Mucosa of descending colon (tissue), 3 donors: Measurements from ENCODE around the gene ABCF2. TPM values are rescaled to one million over a fixed set of nuclear protein-coding genes. Genes with fewer than 3 reads are reported as not detected.

Source experiments
- ATAC-seq: fragments of 200-7000 bp; cut with Tn5 transposase; one replicate; pipeline ENCODE4 v1.9.1; 2020; ENCODE audit warnings: mild to moderate bottlenecking, moderate library complexity
- DNase-seq, 3 donors: peaks; one replicate each; pipeline ENCODE4 v3.0.0-alpha.2; 2020
- H3K36me3 ChIP-seq: fragments of 200-600 bp; one replicate; pipeline ENCODE4 v1.8.0; 2021; ENCODE audit warnings: low read depth, mild to moderate bottlenecking
- H3K4me1 ChIP-seq: fragments of 200-600 bp; one replicate; pipeline ENCODE4 v1.8.0; 2021; ENCODE audit warnings: low read depth, mild to moderate bottlenecking
- H3K4me3 ChIP-seq: fragments of 200-600 bp; one replicate; pipeline ENCODE4 v1.8.0; 2021; ENCODE audit warnings: mild to moderate bottlenecking
- H3K9me3 ChIP-seq: fragments of 200-600 bp; one replicate; pipeline ENCODE4 v1.8.0; 2021; ENCODE audit warnings: mild to moderate bottlenecking
- CTCF ChIP-seq: fragments of 200-600 bp; IDR thresholded peaks from one replicate; pipeline ENCODE4 v1.8.0; 2022; ENCODE audit warnings: antibody characterized with exemption, mild to moderate bottlenecking
- intact Hi-C, 2 donors: fragments of 100-400 bp; cut with DNase I in 1 of 2; cut with micrococcal nuclease in 1 of 2; formaldehyde crosslinking; loops; one replicate each; pipeline versions ENCODE4 v1.11.0 to v1.11.1; 2022; cut with DNase I, micrococcal nuclease
- total RNA-seq, 3 donors: library from RNA; stranded (reverse); fragmentation: NEBNext Ultra II Directional in 2 of 3; extraction: Animal tissue kit (Norgen Biotek cat#: 25700) in 2 of 3; gene quantifications; one replicate each; pipeline versions ENCODE4 v1.2.1 to v1.2.4, GENCODE V29; 2021 to 2023
- donor health status: DM: no; HTN: no; CAD: no; lungs with moderate emphysema.
- donor health status: DM: no; HTN: no; CAD: no.
- donor health status: DM: no; HTN: yes; CAD: no.

Gene ABCF2
- total RNA-seq, 3 donors from 2014 or later = 27.0 to 36.4 (median 28.4) TPM

DNA sequence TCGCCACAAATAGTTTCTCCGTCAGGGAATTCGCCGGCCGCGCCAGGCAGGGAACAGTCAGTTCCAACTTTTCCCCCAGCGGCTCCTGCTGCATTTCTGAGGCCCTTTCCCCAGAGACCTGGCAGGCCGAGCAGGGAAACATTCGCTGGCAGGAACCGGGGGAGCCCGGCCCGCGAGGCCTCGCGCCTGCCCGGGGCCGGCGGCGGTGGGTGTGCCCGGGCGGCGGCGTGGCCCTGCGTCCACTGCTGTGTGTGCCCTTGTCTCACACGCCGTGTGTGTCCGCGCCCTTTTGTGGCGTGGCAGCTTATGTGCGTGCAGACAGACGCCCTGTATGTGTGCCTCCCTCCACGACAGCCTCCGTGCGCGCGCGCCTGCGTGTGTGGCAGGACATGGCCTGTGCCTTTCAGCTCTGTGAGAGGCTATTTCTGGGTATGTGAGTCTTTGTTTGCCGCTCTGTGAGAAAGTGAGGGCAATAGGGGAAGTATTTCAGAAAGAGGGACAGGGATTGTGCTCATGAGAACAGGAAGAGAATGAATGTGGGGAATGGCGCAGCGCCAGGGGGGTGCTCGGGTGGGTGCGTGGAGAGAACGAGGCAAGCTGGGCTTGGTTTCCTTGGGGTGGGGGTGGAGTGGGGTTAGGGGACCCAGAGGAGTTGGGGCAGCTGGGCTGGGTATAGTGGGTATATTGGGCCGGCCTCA is 22.2 kb upstream of the ABCF2 start:
- DNase-seq (peak; percentile 56 to 75 (median 71)), ATAC-seq (peak; percentile 56)
- intact Hi-C loops = no loop called here
- TF ChIP-seq CTCF = no peak
- H3K4me1 ChIP-seq = peaks cover 27% of the 10 kb centered on the region
- no peaks in the 10 kb centered on the region for H3K36me3 ChIP-seq
- no peaks in the 10 kb centered on the region for H3K9me3 ChIP-seq
- H3K4me3 ChIP-seq = no peak overlapping the region

DNA sequence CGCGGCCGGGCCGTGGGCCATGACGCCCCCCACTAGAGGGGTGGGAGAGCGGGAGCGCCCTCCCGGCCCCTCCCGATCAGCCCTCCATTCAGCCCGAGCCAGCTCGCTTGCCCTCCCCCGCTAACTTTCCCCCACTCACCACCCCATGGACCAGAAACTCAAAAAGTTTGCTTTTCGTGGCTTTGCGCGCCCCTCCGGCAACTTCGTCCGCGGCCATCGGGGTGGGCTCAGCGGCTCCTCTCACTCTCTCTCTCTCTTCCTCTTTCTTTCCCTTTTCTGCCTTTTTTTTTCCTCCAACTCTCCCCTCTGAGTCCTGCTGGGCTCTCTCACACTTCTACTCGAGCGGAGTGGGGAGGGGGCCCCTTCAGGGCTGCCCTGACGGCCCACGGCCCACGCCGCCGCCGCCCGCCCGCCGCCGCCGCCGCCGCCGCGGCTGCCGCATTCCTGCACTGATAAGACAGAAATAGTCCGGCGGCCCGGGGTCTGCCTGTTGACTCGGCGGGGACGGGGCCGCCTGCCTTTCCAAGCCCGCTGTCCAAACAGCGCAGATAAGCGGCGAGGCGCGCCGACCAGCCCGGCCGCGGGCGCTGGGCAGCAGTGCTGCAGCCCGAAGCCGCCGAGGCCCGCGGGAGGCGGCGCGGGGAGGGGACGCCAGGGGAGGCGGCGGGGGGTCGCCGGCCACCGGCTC is 21.5 kb upstream of the ABCF2 start, which contains the start of gene SMARCD3:
TSS of gene SMARCD3 (minus strand) at position 349 of the 688 bp plus-strand sequence. CDS start at position 217, 132 bp downstream.
- peaks cover 29% of the 10 kb centered on the region for H3K4me1 ChIP-seq
- ATAC-seq (peak; percentile 31), DNase-seq (peak; percentile 59 to 61 (median 60))
- intact Hi-C loops = no loop called here
- no peaks in the 10 kb centered on the region for H3K36me3 ChIP-seq
- no peak for TF ChIP-seq CTCF
- no peaks in the 10 kb centered on the region for H3K9me3 ChIP-seq
- no peak within 1 kb of the TSS for H3K4me3 ChIP-seq

DNA sequence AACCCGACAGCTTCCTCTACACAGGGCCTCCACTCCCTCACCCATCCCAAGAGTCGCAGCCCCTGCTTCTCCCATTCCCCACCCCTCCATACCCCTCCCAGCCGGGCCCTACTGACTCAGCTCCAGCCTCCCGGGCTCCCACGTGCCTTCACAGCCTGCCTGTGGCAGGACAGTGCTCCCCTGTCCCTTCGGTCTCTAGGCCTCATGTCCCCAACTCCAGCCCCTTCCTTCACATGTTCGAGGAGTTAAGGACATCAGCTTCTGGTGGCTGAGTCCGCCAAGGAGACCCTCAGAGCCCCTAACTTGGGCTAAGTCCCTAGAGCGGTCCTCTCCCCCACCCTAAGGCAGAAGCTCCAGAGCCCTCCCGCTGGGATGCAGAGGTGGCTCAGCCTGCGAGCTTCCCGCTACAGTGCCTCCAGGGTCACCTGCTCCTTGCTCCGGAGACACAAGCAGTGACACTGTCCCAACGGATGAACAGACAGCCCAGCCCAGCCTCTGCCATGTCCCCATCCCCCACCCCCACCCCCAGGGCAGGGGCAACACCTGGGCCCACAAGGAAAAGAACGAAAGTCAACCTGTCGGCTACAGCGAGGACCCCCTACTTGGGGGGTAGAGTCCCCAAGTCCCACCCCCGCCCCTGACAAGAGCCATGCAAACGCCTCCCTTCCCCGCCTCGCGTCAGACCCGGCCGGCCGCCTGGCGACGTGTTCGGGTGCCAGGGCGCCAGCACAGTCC is 20.8 kb upstream of the ABCF2 start:
- DNase-seq (no peak), ATAC-seq (no peak)
- intact Hi-C loops = no loop called here
- H3K4me1 ChIP-seq = peaks cover 32% of the 10 kb centered on the region
- TF ChIP-seq CTCF = no peak
- H3K36me3 ChIP-seq = no peaks in the 10 kb centered on the region
- H3K9me3 ChIP-seq = no peaks in the 10 kb centered on the region
- H3K4me3 ChIP-seq = no peak overlapping the region

DNA sequence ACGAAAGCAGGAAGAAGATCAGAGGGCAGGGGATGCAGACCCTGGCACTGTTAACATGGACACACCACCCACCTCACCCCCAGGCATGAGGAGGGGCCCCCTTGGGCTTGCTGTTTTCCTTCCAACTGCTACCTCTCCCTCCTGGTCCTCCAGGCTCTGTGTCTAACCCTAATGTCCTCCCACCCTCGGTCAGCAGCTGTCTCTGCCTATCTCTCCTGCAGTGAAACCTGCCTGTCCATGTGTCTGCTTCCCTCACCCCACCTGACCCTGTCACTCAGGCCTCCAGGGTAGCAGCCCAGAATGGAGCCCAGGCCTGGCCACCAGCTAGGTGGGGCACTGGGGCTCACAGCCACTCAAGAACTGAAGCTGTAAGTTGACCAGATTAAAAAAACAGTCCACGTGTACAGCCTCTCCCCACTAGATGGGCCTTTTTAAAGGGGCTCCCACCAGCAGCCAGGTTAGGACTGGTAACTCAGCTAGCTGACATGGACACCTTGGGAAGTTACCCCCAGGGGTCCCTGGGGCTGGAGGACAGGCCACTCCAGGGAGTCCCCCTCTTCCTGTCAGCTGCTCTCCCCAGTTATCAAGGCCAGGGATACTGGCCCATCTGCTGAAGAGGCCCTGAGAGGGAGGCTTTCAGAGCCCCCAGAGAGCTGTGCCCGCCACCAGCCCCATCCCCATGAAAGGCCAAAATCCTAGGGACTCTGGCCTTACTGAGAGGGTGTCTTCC is 20.0 kb upstream of the ABCF2 start:
- DNase-seq (no peak), ATAC-seq (no peak)
- Histone ChIP-seq H3K9me3 (no peaks in the 10 kb centered on the region), H3K4me3 (no peak overlapping the region), H3K4me1 (peaks cover 32% of the 10 kb centered on the region), H3K36me3 (no peaks in the 10 kb centered on the region)
- intact Hi-C loops = no loop called here
- no peak for TF ChIP-seq CTCF

- intact Hi-C loops = no loop called here
- ATAC-seq (no peak), DNase-seq (no peak)
- no peaks in the 10 kb centered on the region for H3K9me3 ChIP-seq
- H3K36me3 ChIP-seq = no peaks in the 10 kb centered on the region
- peaks cover 30% of the 10 kb centered on the region for H3K4me1 ChIP-seq
- TF ChIP-seq CTCF = no peak
- H3K4me3 ChIP-seq = no peak overlapping the region
These were observed 19.3 kb upstream of the ABCF2 start for GRCh38 chr7:151246102-151246850.
